Endothelial cell of umbilical vein (primary cell): ENCODE measurements around the gene ZNRF3.

ENCODE experiments used
- CTCF ChIP-seq, 2 donors: IDR thresholded peaks; 1 replicate in 1 of 2; 2 replicates in 1 of 2; pipeline ENCODE4 v1.5.1; 2011; ENCODE audit warnings: low read length in 2 of 2, mild to moderate bottlenecking in 2 of 2, moderate library complexity in 2 of 2, control low read depth in 1 of 2, inconsistent platforms in 1 of 2, low read depth in 1 of 2; ENCODE audit not compliant: insufficient read depth in 1 of 2; ENCODE audit errors: extremely low read depth in 1 of 2
- EZH2 ChIP-seq: IDR thresholded peaks from 2 replicates; pipeline ENCODE4 v1.6.1; 2012; ENCODE audit warnings: borderline replicate concordance, low read depth, mild to moderate bottlenecking, moderate library complexity, low read length, inconsistent platforms; ENCODE audit not compliant: severe bottlenecking
- FOS ChIP-seq: IDR thresholded peaks from 2 replicates; pipeline ENCODE4 v1.6.1; 2011; ENCODE audit warnings: mild to moderate bottlenecking, low read length, moderate library complexity, borderline replicate concordance; ENCODE audit not compliant: insufficient read depth
- JUN ChIP-seq: IDR thresholded peaks from 2 replicates; pipeline ENCODE4 v1.6.1; 2011; ENCODE audit warnings: borderline replicate concordance, low read depth; ENCODE audit not compliant: insufficient read length, insufficient read depth
- MAX ChIP-seq: IDR thresholded peaks from 2 replicates; pipeline ENCODE4 v1.6.1; 2011; ENCODE audit not compliant: insufficient read depth, insufficient read length
- MYC ChIP-seq: IDR thresholded peaks from one replicate; pipeline ENCODE4 v1.6.1; 2011; ENCODE audit warnings: mild to moderate bottlenecking, low read depth, low read length
- POLR2A ChIP-seq: IDR thresholded peaks from 2 replicates; pipeline ENCODE4 v1.6.1; 2012; ENCODE audit warnings: low read depth, mild to moderate bottlenecking, control low read depth, low read length
- POLR2AphosphoS5 ChIP-seq: IDR thresholded peaks from 2 replicates; pipeline ENCODE4 v1.6.1; 2012; ENCODE audit warnings: low read depth, mild to moderate bottlenecking, control low read depth, low read length, moderate library complexity; ENCODE audit not compliant: insufficient read depth

DNA sequence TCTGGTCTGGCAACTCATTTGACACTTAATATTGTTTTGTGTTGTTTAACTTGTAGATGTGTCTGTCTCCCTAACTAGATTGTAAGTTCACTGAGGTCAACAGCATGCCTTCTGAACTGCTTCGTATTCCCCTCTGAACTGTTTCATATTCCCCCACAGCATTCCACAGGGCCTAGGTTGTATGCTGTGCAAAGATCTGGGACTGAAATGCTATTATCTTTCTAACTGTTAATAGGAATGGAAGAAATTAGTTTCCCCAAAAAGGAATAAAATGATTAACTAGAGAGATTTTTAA is 38.2 kb downstream of the ZNRF3 start:
- TF ChIP-seq CTCF (IDR thresholded peaks at IDR 0.05; ENCODE audit: extremely low read depth in 1 of 2, insufficient read depth in 1 of 2, low read depth in 1 of 2, low read length in 2 of 2) (no peak), POLR2AphosphoS5 (no peak), JUN (no peak), MAX (no peak), EZH2 (no peak), FOS (no peak), MYC (no peak), POLR2A (no peak)
